ENCODE data around the gene DAB2IP. TPM values are rescaled to one million over a fixed set of nuclear protein-coding genes. Genes with fewer than 3 reads are reported as not detected.

The DAB2IP gene
- total and polyA plus RNA-seq, 2 donors (not counting 1 experiment from before 2014, with no cell fraction given): 14.6 to 16.5 TPM

DNA sequence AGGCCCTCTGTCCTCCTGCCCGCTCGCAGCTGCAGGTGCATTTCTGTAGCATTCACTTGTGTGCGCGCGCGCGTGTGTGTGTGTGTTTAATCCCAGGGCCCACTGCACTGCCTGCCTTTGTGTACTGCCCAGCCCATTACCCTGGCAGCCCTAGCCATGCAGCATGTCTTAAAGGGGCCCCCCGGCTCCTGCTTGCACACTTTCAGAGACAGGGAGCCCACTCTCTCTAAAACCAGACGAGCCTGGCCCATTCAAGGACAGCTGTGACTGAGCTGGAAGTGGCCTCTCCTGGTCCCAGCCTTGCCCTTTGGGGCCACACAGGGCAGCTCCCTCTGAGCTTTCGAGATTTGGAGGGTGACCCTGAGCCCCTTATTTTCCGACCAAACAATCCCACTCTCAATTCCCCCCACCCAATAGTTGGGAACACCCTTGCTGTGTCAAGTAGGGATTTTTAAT, 98.9 kb downstream of the DAB2IP start:
- Histone ChIP-seq H4K20me1 (ENCODE audit: control insufficient read depth, extremely low read depth, insufficient read depth, low read length) (no peaks in the 10 kb centered on the region), H3K79me2 (ENCODE audit: control insufficient read depth, insufficient read depth, low read length) (peaks cover 5% of the 10 kb centered on the region)

GRCh38 chr9:121750715-121751623, 99.5 kb downstream of the DAB2IP start:
- no peak overlapping the region for H3K27ac ChIP-seq (ENCODE audit: insufficient read depth, low read length)
- TF ChIP-seq EZH2 (IDR thresholded peaks at IDR 0.05; ENCODE audit: low read length, missing control alignments): no peak
- TF ChIP-seq, protein P1, sequence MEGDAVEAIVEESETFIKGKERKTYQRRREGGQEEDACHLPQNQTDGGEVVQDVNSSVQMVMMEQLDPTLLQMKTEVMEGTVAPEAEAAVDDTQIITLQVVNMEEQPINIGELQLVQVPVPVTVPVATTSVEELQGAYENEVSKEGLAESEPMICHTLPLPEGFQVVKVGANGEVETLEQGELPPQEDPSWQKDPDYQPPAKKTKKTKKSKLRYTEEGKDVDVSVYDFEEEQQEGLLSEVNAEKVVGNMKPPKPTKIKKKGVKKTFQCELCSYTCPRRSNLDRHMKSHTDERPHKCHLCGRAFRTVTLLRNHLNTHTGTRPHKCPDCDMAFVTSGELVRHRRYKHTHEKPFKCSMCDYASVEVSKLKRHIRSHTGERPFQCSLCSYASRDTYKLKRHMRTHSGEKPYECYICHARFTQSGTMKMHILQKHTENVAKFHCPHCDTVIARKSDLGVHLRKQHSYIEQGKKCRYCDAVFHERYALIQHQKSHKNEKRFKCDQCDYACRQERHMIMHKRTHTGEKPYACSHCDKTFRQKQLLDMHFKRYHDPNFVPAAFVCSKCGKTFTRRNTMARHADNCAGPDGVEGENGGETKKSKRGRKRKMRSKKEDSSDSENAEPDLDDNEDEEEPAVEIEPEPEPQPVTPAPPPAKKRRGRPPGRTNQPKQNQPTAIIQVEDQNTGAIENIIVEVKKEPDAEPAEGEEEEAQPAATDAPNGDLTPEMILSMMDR (conservative IDR thresholded peaks at IDR 0.05 in 1 of 2, IDR thresholded peaks at IDR 0.05 in 1 of 2; ENCODE audit: low read depth in 1 of 2, low read length in 2 of 2): no peak
- no peak overlapping the region for H3K4me3 ChIP-seq (replicated peaks in 1 of 4; ENCODE audit: control extremely low read depth in 1 of 4, insufficient read depth in 1 of 4, low read depth in 3 of 4, low read length in 4 of 4)
- H2AFZ ChIP-seq (ENCODE audit: low read length): no peak overlapping the region
- H3K4me1 ChIP-seq (ENCODE audit: control insufficient read depth, extremely low read depth, insufficient read depth, low read length): peaks cover 20% of the 10 kb centered on the region
- H4K20me1 ChIP-seq (ENCODE audit: control insufficient read depth, extremely low read depth, insufficient read depth, low read length): no peaks in the 10 kb centered on the region
- H3K9me3 ChIP-seq (ENCODE audit: control insufficient read depth, insufficient read depth, low read depth, low read length): no peaks in the 10 kb centered on the region
- peaks cover 5% of the 10 kb centered on the region for H3K79me2 ChIP-seq (ENCODE audit: control insufficient read depth, insufficient read depth, low read length)
- H3K27me3 ChIP-seq (ENCODE audit: control insufficient read depth, insufficient read depth, low read length): no peaks in the 10 kb centered on the region
- H3K9ac ChIP-seq (ENCODE audit: insufficient read depth, low read length): no peak overlapping the region
- no peak overlapping the region for H3K4me2 ChIP-seq (ENCODE audit: extremely low read depth, insufficient read depth, low read length)
- H3K36me3 ChIP-seq (ENCODE audit: control insufficient read depth, insufficient read depth, low read length): no peaks in the 10 kb centered on the region
- no peak for DNase-seq (ENCODE audit: low read depth in 2 of 2)

More for the DNA sequence above, 98.9 kb downstream of the DAB2IP start:
- Histone ChIP-seq H3K36me3 (ENCODE audit: control insufficient read depth, insufficient read depth, low read length) (no peaks in the 10 kb centered on the region), H3K27me3 (ENCODE audit: control insufficient read depth, insufficient read depth, low read length) (no peaks in the 10 kb centered on the region), H3K4me3 (replicated peaks in 1 of 4; ENCODE audit: control extremely low read depth in 1 of 4, insufficient read depth in 1 of 4, low read depth in 3 of 4, low read length in 4 of 4) (no peak overlapping the region), H3K9me3 (ENCODE audit: control insufficient read depth, insufficient read depth, low read depth, low read length) (no peaks in the 10 kb centered on the region), H3K27ac (ENCODE audit: insufficient read depth, low read length) (no peak overlapping the region), H3K4me1 (ENCODE audit: control insufficient read depth, extremely low read depth, insufficient read depth, low read length) (peaks cover 20% of the 10 kb centered on the region), H3K9ac (ENCODE audit: insufficient read depth, low read length) (no peak overlapping the region), H2AFZ (ENCODE audit: low read length) (no peak overlapping the region), H3K4me2 (ENCODE audit: extremely low read depth, insufficient read depth, low read length) (no peak overlapping the region)
- TF ChIP-seq, protein P1 (conservative IDR thresholded peaks at IDR 0.05 in 1 of 2, IDR thresholded peaks at IDR 0.05 in 1 of 2; ENCODE audit: low read depth in 1 of 2, low read length in 2 of 2): no peak
- no peak for TF ChIP-seq EZH2 (IDR thresholded peaks at IDR 0.05; ENCODE audit: low read length, missing control alignments)
- no peak for DNase-seq (ENCODE audit: low read depth in 2 of 2)

DNA sequence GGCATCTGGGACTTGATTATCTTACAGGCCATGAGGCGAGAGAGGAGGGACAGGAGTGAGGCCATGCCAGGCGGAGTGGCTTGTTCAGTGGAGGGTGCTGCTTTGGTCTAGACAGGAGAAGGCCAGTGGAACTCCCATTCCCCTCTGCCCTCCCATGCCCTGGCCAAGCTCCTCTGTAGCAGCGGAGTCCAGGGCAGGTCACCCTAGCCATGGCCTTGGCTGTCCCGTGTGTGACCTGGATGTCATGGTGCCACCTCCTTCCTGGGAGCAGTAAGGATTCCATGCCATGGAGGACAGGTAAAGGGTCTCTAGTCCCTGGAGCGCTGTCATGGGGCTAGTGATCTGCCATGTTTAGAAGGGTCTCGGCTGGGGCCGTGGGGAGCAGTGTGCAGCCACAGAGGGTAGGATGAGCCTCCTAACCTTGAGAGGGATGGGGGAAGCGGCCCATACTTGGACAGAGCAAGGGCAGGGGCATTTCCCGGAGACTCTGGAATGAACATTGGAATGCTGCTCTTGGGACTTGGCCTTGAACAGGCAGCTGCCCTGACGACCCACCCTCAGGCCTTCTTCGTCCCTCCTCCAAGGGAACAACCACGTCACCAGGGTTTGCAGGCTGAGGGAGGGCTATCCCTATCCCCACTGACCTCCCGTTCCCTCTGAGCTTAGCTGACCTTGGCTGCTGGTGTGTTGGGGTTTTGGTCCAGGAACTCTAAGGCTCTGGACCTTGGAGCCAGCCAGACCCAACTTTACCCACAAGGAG, 100.4 kb downstream of the DAB2IP start:
- Histone ChIP-seq H3K27ac (ENCODE audit: insufficient read depth, low read length) (no peak overlapping the region), H3K4me2 (ENCODE audit: extremely low read depth, insufficient read depth, low read length) (no peak overlapping the region), H3K79me2 (ENCODE audit: control insufficient read depth, insufficient read depth, low read length) (peaks cover 3% of the 10 kb centered on the region), H4K20me1 (ENCODE audit: control insufficient read depth, extremely low read depth, insufficient read depth, low read length) (no peaks in the 10 kb centered on the region), H3K4me1 (ENCODE audit: control insufficient read depth, extremely low read depth, insufficient read depth, low read length) (peaks cover 20% of the 10 kb centered on the region), H3K36me3 (ENCODE audit: control insufficient read depth, insufficient read depth, low read length) (no peaks in the 10 kb centered on the region), H3K9me3 (ENCODE audit: control insufficient read depth, insufficient read depth, low read depth, low read length) (no peaks in the 10 kb centered on the region), H2AFZ (ENCODE audit: low read length) (no peak overlapping the region), H3K9ac (ENCODE audit: insufficient read depth, low read length) (no peak overlapping the region), H3K4me3 (replicated peaks in 1 of 4; ENCODE audit: control extremely low read depth in 1 of 4, insufficient read depth in 1 of 4, low read depth in 3 of 4, low read length in 4 of 4) (no peak overlapping the region), H3K27me3 (ENCODE audit: control insufficient read depth, insufficient read depth, low read length) (no peaks in the 10 kb centered on the region)
- no peak for DNase-seq (ENCODE audit: low read depth in 2 of 2)
- no peak for TF ChIP-seq EZH2 (IDR thresholded peaks at IDR 0.05; ENCODE audit: low read length, missing control alignments)
- TF ChIP-seq, protein P1 (conservative IDR thresholded peaks at IDR 0.05 in 1 of 2, IDR thresholded peaks at IDR 0.05 in 1 of 2; ENCODE audit: low read depth in 1 of 2, low read length in 2 of 2): no peak
